Glutamatergic neuron (in vitro differentiated cells): ENCODE results near the gene METAP1. TPM values are rescaled to one million over a fixed set of nuclear protein-coding genes. Genes with fewer than 3 reads are reported as not detected.
A peak's percentile ranks its signal among the peaks of the same experiment; 100 is the strongest.

Source experiments
- DNase-seq: peaks from one replicate; pipeline ENCODE4 v3.0.0; 2022
- H3K27ac Mint-ChIP-seq: one replicate; pipeline ENCODE4 v1.8.0; 2020; ENCODE audit warnings: mild to moderate bottlenecking, mixed read lengths, inconsistent platforms; ENCODE audit not compliant: unreplicated experiment
- H3K27me3 Mint-ChIP-seq: one replicate; pipeline ENCODE4 v1.8.0; 2020; ENCODE audit warnings: mild to moderate bottlenecking, moderate library complexity, mixed read lengths, inconsistent platforms; ENCODE audit not compliant: unreplicated experiment
- H3K36me3 Mint-ChIP-seq: one replicate; pipeline ENCODE4 v1.8.0; 2020; ENCODE audit warnings: mild to moderate bottlenecking, mixed read lengths, inconsistent platforms; ENCODE audit not compliant: unreplicated experiment
- H3K4me1 Mint-ChIP-seq: one replicate; pipeline ENCODE4 v1.8.0; 2020; ENCODE audit warnings: mild to moderate bottlenecking, low read depth, mixed read lengths, inconsistent platforms; ENCODE audit not compliant: unreplicated experiment
- H3K4me3 Mint-ChIP-seq: one replicate; pipeline ENCODE4 v1.8.0; 2020; ENCODE audit warnings: mild to moderate bottlenecking, mixed read lengths, inconsistent platforms; ENCODE audit not compliant: unreplicated experiment
- H3K9me3 Mint-ChIP-seq: one replicate; pipeline ENCODE4 v1.8.0; 2020; ENCODE audit warnings: mild to moderate bottlenecking, moderate library complexity, mixed read lengths, inconsistent platforms; ENCODE audit not compliant: unreplicated experiment
- CTCF ChIP-seq: fragments of 200-600 bp; sonication (generic); IDR thresholded peaks from one replicate; pipeline ENCODE4 v1.5.0; 2021; ENCODE audit not compliant: partially characterized antibody, unreplicated experiment
- total RNA-seq: library from RNA; stranded (reverse); fragmentation: NEBNext Ultra II Directional; extraction: Animal tissue kit (Norgen Biotek cat#: 25700); gene quantifications from one replicate; pipeline ENCODE4 v1.2.1, GENCODE V29; 2021; ENCODE audit not compliant: unreplicated experiment

The METAP1 gene
- total RNA-seq, 1 donor from 2014 or later, result 26.2 TPM

- H3K4me1 Mint-ChIP-seq, result peaks cover 5% of the 10 kb centered on the region
- no peaks in the 10 kb centered on the region for H3K36me3 Mint-ChIP-seq
- DNase-seq, result no peak
- no peak for TF ChIP-seq CTCF
- H3K9me3 Mint-ChIP-seq, result peaks cover 4% of the 10 kb centered on the region
- H3K4me3 Mint-ChIP-seq, result no peak overlapping the region
- H3K27me3 Mint-ChIP-seq, result no peaks in the 10 kb centered on the region
- H3K27ac Mint-ChIP-seq, result no peak overlapping the region
Measured at GRCh38 chr4:98993419-98994071, 2.0 kb upstream of the METAP1 start.

- H3K4me3 Mint-ChIP-seq, result peak overlapping the region; percentile 92
- H3K27ac Mint-ChIP-seq, result peak overlapping the region; percentile 84
- peaks cover 5% of the 10 kb centered on the region for H3K4me1 Mint-ChIP-seq
- no peaks in the 10 kb centered on the region for H3K27me3 Mint-ChIP-seq
- TF ChIP-seq CTCF, result no peak
- H3K9me3 Mint-ChIP-seq, result peaks cover 4% of the 10 kb centered on the region
- H3K36me3 Mint-ChIP-seq, result no peaks in the 10 kb centered on the region
- DNase-seq, result no peak
Measured at GRCh38 chr4:98994474-98995182, 893 bp upstream of the METAP1 start.

- no peaks in the 10 kb centered on the region for H3K36me3 Mint-ChIP-seq
- peaks cover 5% of the 10 kb centered on the region for H3K4me1 Mint-ChIP-seq
- peak overlapping the region; percentile 86 for H3K4me3 Mint-ChIP-seq
- DNase-seq, result no peak
- H3K27ac Mint-ChIP-seq, result peak overlapping the region; percentile 40
- H3K9me3 Mint-ChIP-seq, result peaks cover 4% of the 10 kb centered on the region
- TF ChIP-seq CTCF, result no peak
- H3K27me3 Mint-ChIP-seq, result no peaks in the 10 kb centered on the region
Measured at GRCh38 chr4:98996056-98996764, 689 bp downstream of the METAP1 start.

GRCh38 chr4:98996765-98997068 lies 1.2 kb downstream of the METAP1 start:
- Mint-ChIP-seq H3K4me1 (peaks cover 5% of the 10 kb centered on the region), H3K4me3 (peak overlapping the region; percentile 86), H3K9me3 (peaks cover 4% of the 10 kb centered on the region), H3K27me3 (no peaks in the 10 kb centered on the region), H3K36me3 (no peaks in the 10 kb centered on the region), H3K27ac (peak overlapping the region; percentile 40)
- no peak for TF ChIP-seq CTCF
- DNase-seq, result no peak

- Mint-ChIP-seq H3K4me1 (peaks cover 5% of the 10 kb centered on the region), H3K36me3 (no peaks in the 10 kb centered on the region), H3K4me3 (peak overlapping the region; percentile 37), H3K9me3 (peaks cover 4% of the 10 kb centered on the region), H3K27me3 (no peaks in the 10 kb centered on the region), H3K27ac (no peak overlapping the region)
- no peak for DNase-seq
- no peak for TF ChIP-seq CTCF
Measured at GRCh38 chr4:98997166-98997565, 1.6 kb downstream of the METAP1 start.
